Testis (tissue), 2 donors: ENCODE measurements around the gene SERPINB10.

ENCODE experiments used
- POLR2A ChIP-seq: fragments of 450-650 bp; IDR thresholded peaks from one replicate; pipeline ENCODE4 v1.6.1; 2017; ENCODE audit warnings: antibody characterized with exemption, mild to moderate bottlenecking, moderate library complexity
- TF ChIP-seq, protein P1 (sequence below), 3 experiments: fragments of 450-650 bp in 2 of 3; fragments of 200-600 bp in 1 of 3; sonication (generic) in 1 of 3; IDR thresholded peaks; one replicate each; pipeline ENCODE4 v1.5.1; 2016 to 2019; ENCODE audit warnings: antibody characterized with exemption in 3 of 3, mild to moderate bottlenecking in 2 of 3, moderate library complexity in 1 of 3

DNA sequence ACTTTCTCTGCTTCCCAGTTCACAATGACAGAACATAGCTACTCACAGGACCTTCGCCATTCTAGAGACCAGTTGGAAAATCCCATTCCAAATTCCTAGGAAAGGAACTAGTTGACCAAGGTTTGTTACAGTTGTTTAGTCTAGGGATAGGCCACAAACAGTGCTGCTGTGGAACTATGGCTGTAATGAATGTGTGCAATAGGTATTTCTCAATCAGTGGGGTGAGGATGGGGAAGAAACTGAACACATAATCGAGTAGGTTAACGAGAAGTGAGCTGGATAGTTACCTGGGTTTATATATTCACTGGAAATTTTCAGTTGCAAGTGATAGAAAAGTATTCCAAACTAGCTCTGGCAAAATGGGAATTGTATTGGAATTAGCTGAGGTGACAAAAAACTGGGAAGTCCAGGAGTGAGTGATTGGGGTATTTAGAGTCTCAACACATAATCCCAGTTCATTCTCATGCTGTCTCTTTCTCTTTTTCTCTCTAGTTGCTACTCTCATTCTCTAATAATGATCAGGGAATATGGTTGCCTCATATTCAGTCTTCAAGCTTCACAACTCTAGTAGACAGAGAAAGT is 23.1 kb downstream of the SERPINB10 start:
- TF ChIP-seq, protein P1, sequence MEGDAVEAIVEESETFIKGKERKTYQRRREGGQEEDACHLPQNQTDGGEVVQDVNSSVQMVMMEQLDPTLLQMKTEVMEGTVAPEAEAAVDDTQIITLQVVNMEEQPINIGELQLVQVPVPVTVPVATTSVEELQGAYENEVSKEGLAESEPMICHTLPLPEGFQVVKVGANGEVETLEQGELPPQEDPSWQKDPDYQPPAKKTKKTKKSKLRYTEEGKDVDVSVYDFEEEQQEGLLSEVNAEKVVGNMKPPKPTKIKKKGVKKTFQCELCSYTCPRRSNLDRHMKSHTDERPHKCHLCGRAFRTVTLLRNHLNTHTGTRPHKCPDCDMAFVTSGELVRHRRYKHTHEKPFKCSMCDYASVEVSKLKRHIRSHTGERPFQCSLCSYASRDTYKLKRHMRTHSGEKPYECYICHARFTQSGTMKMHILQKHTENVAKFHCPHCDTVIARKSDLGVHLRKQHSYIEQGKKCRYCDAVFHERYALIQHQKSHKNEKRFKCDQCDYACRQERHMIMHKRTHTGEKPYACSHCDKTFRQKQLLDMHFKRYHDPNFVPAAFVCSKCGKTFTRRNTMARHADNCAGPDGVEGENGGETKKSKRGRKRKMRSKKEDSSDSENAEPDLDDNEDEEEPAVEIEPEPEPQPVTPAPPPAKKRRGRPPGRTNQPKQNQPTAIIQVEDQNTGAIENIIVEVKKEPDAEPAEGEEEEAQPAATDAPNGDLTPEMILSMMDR (IDR thresholded peaks at IDR 0.05) = no peak
- no peak for TF ChIP-seq POLR2A
